NCI-H146 (cell line): ENCODE results near the gene DCLK1.

Experiments used
- DNase-seq: peaks from one replicate; lab custom pipeline; 2025; lab: John Stamatoyannopoulos, UW

Gene DCLK1

DNA sequence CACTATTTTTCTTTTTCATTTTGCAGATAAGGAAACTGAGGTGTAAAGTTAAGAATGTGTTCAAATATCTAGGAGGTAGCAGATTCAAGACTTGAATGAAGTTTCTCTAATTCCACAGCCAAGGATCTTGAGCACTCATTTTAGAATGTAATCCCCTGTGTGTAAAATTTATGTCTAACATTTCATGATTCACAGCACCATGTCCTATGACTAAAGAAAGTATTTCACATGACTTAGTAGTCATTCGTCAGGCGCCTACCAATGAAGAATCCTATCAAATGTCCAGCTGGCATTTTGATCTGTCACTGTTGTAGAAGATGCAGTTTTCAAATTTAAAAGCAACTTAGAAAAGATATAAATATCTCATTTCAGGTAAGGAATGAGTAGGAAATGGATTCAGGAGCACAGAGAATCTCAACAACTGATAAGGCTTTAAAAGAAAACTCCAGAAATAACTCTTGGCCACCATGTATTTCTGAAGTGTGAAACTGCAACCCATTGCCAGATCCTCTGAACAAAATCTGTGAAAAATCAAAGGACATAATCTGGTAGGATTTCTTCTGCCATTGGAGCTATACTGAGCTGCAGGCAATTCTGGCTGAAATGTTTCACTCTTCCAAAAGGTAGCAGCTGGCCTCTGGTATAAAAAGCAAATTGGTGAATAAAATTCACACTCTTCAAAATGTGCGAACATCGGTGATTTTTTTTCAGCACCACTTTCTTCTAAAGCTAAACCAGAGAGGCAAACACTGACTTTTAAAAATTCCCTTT, 92.2 kb downstream of the DCLK1 start:
- DNase-seq = no peak

GRCh38 chr13:36033035-36033434, 98.1 kb downstream of the DCLK1 start:
- DNase-seq = no peak

GRCh38 chr13:36031490-36031889, 99.7 kb downstream of the DCLK1 start:
- DNase-seq = no peak

- DNase-seq = no peak
These were observed 100.4 kb downstream of the DCLK1 start for GRCh38 chr13:36030670-36031331.

DNA sequence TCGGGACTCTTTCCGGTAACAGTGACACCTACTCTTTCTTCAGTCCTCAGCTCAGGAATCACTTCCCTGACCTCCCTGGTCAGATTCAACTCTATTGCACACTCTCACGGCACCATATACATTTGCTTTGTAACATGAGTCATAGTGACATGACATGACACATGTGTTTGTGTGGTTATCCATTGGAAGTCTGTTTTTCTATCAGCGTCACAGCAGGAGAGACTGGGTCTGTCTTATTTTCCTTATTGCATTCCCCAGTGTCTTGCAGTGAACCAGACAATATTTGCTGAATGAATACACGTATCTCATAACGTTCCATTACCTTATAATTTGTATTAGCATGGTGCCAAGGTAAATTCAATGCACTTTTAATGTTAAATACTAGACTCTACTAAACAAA, 102.0 kb downstream of the DCLK1 start:
- DNase-seq = peak; percentile 81

DNA sequence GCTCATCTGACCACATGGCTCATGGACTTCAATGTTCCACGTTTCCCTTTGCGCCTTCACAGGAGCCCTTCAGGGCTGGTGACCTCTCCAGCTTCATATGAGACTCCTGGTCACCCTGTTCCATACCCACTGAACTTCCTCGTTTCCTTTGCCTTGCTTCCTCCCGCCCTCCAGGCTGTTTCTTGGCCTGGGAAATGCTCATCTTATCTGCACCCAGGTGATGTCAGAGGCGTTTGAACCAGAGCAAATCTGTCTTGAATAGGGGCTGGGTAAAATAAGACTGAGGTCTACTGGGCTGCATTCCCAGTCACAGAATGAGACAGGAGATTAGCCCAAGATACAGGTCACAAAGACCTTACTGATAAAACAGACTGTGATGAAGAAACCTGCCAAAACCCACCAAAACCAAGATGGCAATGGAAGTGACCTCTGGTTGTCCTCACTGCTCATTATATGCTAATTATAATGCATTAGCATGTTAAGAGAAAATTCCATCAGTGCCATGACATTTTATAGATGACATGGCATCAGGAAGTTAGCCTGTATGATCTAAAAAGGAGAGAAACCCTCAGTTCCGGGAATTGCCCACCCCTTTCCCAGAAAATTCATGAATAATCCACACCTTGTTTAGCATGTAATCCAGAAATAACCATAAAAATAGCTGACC, 102.7 kb downstream of the DCLK1 start:
- no peak for DNase-seq

DNA sequence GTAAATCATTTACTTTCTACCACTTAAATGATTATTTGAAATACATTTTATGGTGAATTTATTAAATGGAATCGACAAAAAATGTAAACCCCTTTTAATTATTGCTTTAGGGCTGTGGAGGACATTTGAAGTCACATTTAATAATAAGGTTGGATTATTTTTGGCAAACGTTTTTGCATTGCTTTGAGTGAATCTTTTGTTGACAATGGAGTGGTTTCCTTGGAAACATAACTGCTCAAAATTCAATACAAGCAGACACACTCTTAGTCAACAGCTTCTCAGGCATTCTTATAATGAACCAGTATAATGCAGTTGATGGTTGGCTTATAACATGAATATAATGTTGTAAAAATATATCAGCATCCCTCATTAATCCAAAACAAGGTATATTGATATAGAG, 104.7 kb downstream of the DCLK1 start:
- DNase-seq = peak; percentile 44

- no peak for DNase-seq
These were observed 116.4 kb downstream of the DCLK1 start for GRCh38 chr13:36014763-36015162.

DNA sequence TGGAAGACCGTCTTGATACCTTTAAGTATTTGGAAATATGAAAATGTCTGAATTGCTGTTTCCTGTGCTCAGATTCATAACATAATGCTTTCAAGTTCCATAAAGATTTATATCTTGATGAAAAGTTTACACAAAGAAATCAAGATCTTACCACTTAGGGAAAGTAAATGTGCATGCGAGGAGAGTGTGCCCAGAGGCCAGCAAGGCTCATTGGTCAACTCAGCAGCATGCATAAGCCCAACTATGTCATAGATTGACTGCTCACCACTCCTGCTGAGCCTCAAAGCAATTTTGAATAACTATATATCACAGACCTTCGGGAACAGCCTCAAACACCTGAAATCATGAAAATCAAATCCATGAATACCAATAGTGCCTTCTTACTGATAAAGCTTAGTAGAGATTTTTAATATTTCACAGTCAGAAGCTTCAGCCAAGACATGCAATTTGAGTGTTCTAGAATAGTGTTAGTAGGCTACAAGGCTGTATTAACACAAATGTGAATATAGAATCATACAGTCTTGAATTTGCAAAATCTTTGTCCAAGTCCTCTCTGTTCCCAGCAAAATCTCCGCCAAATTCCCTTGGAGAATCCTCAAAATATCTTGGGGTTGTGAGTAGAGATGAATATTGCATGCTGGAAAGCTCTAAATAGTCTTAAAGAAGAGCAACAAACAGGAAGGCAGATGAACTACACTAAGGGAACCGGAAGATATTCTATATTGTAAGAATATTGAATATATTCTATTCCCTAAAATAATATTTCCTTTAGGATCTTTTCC, 124.1 kb downstream of the DCLK1 start:
- DNase-seq = no peak

- no peak for DNase-seq
These were observed 124.8 kb downstream of the DCLK1 start for GRCh38 chr13:36006347-36006746.

DNA sequence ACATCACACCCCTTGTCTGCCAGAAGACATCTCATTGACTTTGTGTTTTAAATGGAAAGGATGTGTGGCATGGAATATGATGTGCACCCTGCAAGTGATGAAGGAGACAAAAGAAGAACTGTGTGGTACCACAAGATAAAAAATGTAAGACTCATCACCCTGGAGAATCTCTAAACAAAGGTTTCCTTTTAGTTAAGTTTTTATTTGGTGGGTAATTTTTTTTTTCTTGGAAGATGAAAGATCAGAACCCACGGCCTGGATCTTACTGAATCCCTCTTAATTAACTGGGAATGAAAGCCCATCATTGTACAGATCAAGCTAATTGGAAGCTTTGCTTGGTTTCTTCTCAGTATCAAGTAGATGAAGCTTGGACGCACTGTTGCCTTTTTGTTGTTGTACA, 129.6 kb downstream of the DCLK1 start:
- no peak for DNase-seq

DNA sequence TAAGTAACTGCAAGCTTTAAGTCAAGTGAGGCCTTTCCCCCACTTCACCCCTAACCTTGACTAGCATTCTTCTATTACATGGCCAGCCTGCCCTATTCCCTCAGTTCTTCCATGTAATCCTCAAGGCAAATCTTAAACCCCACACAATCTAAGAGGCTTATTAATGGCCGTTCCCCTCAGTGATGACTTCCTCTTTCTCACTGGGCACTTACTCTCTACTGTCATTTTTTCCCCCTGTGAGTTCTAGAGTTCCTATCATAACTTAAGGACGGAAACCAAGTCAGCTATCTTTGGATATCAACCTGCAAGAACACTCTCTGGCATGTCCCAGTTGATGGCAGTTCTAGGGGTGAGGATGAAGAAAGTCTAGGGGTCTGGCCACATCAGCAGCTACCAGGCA, 131.2 kb downstream of the DCLK1 start:
- DNase-seq = no peak

DNA sequence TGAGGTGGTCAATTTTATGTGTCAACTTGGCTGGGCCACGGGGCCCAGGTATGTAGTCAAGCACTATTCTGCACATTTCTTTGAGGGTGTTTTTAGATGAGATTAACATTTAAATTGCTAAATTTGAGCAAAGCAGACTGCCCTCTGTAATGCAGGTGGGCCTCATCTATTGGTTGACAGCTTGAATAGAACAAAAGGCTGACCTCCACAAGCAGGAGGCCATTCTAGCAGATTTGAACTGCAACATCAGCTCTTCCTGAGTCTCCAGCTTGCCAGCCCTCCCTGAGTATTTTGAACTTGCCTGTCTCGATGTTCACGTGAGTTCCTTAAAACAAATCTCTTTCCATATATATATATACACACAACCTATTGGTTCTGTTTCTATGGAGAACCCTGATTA, 134.8 kb downstream of the DCLK1 start:
- peak; percentile 37 for DNase-seq

DNA sequence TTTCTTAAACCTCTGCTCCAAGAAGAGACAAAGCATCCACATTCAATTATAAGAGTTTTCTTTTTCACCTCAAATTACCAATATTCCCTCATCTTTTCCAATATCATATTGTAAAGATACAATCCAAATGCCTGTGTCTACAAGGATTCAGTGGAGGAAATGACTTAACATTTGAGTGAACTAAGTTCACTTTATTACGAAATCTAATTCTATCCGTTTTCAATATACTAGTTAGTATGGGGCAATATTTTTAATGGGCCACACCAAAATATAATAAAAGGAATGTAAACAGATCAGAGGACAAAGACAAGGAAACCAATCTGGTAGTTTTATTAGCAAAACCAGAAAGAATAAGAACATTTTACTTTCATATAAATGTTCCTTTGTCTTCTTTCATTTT, 136.0 kb downstream of the DCLK1 start:
- DNase-seq = no peak

- peak; percentile 60 for DNase-seq
These were observed 136.8 kb downstream of the DCLK1 start for GRCh38 chr13:35994131-35994966.

DNA sequence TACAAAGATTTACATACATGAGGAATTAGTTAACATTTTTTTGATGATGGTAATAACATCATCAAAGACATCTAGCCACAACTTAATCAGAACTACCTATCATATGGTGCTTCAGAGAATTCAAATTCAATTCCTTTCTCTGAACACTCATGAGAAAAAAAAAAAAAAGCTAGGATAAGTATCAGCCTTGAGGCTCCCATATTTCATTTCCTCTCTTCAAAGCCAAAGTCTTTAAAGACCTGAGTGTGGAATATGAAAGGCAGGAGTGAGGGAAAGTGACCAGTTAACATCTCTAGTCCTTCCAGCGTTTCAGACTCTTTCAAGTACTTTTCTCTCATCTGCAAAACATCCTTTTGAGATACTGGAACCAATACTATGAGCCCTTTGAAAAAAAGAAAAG, 137.5 kb downstream of the DCLK1 start:
- no peak for DNase-seq

DNA sequence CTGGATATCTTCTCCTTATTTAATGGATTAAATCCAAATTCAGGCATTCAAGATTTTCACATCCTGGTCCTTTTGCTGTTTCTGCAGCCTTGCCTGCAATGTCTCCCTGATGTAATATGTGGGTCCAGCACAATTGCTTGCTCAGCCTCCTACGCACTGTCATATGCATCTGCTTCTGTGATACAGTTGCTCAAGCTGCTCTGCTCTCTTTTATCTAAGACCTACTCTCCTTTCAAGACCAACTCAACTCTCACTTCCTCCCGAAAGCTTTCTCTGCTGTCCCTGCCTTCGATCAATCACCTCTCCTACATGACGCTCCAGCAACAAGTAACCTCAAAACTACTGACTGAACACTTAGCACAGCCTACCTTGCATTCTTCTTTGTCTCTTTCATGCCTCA, 138.2 kb downstream of the DCLK1 start:
- no peak for DNase-seq

- DNase-seq = no peak
These were observed 141.0 kb downstream of the DCLK1 start for GRCh38 chr13:35990196-35990595.

GRCh38 chr13:35988648-35989081, 142.5 kb downstream of the DCLK1 start:
- peak; percentile 22 for DNase-seq

GRCh38 chr13:35987572-35988513, 143.3 kb downstream of the DCLK1 start:
- peak; percentile 16 for DNase-seq
